HG03280 (cell line): Measurements from ENCODE around the gene UGT2B11.
"Not testable (repeated sequence)": the region's sequence is repeated elsewhere in the genome, so short reads cannot be mapped to it uniquely, and the experiment has no call there.

Experiments
- ATAC-seq: cut with Tn5 transposase; IDR thresholded peaks from one replicate; pipeline ENCODE4 v1.9.1; 2021; ENCODE audit warnings: mild to moderate bottlenecking, moderate library complexity; ENCODE audit not compliant: unreplicated experiment

The UGT2B11 gene

GRCh38 chr4:69170233-69171134 lies 44.1 kb downstream of the UGT2B11 start:
- peak; percentile 81 for ATAC-seq

- not testable (repeated sequence) for ATAC-seq
These were observed 45.4 kb downstream of the UGT2B11 start for GRCh38 chr4:69169171-69169570.

GRCh38 chr4:69167300-69167699 lies 47.2 kb downstream of the UGT2B11 start:
- no peak for ATAC-seq

GRCh38 chr4:69166376-69166775 lies 48.2 kb downstream of the UGT2B11 start:
- ATAC-seq = not testable (repeated sequence)

- not testable (repeated sequence) for ATAC-seq
These were observed 48.8 kb downstream of the UGT2B11 start for GRCh38 chr4:69165707-69166106.

GRCh38 chr4:69156913-69157312 lies 57.6 kb downstream of the UGT2B11 start:
- no peak for ATAC-seq

- ATAC-seq = no peak
These were observed 60.5 kb downstream of the UGT2B11 start for GRCh38 chr4:69154021-69154420.
